NCI-H128 (cell line): ENCODE results near the gene FRAS1.
"Not testable (repeated sequence)": the region's sequence is repeated elsewhere in the genome, so short reads cannot be mapped to it uniquely, and the experiment has no call there.

ENCODE experiments used
- DNase-seq: peaks from one replicate; lab custom pipeline; 2025; ENCODE audit not compliant: unreplicated experiment; lab: John Stamatoyannopoulos, UW

The FRAS1 gene

DNA sequence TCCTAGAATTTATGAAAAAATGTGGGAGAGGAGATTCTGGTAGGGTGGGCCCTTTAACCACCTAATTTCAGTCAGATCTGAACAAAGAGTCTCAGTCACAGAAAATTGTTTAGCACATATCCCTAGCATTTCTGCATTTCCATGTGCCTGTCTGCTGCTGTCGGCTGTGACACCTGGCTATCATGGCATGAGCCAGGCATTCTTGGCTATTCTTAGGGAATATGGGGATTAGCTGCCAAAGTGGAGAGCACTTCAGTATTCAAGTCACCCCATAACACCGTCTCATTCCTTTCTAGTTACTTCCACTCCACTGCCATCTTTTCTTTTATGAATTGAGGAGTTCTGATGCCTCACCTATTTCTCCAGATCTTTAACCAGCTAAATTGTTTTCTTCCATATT lies 211.5 kb downstream of the FRAS1 start:
- DNase-seq = no peak

DNA sequence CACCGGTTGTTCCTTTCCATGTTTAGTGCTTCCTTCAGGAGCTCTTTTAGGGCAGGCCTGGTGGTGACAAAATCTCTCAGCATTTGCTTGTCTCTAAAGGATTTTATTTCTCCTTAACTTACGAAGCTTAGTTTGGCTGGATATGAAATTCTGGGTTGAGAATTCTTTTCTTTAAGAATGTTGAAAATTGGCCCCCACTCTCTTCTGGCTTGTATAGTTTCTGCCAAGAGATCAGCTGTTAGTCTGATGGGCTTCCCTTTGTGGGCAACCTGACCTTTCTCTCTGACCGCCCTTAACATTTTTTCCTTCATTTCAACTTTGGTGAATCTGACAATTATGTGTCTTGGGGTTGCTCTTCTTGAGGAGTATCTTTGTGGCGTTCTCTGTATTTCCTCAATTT lies 218.3 kb downstream of the FRAS1 start:
- not testable (repeated sequence) for DNase-seq

DNA sequence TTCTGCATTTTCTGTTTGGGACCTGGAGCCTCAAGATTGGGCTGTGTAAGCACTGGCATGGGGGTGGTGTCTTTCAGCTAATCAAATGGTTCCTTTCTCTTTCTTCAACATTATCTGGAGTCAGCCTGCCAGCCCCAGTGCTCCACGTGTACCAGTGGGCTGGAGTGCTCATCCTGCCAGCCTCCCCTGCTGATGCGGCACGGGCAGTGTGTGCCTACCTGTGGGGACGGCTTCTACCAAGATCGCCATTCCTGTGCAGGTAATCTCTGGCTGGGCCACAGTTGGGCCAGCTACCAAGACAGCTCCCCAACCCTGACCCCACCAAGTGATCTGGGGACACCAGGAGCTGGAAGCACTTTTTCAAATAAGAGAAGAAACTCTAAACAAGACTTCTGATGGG lies 229.2 kb downstream of the FRAS1 start:
- no peak for DNase-seq

DNA sequence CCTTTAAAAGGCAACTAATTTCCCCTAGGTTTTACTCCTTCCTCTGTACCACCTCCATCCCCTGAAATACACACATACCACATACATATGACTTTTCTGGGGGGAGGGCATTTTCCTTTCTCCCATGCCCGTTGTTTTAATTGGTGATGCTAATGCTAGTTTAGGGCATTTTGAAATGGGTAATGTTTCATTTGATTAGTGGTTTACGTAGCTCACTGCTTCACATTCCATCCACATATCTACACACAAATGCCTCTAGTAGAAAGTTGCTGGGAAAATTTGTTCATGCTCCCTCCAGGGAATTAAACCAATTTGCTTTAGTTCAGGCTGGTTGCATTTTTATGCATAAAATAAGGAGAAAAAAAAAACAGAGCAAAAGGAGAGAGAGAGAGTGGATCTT lies 231.2 kb downstream of the FRAS1 start:
- no peak for DNase-seq

DNA sequence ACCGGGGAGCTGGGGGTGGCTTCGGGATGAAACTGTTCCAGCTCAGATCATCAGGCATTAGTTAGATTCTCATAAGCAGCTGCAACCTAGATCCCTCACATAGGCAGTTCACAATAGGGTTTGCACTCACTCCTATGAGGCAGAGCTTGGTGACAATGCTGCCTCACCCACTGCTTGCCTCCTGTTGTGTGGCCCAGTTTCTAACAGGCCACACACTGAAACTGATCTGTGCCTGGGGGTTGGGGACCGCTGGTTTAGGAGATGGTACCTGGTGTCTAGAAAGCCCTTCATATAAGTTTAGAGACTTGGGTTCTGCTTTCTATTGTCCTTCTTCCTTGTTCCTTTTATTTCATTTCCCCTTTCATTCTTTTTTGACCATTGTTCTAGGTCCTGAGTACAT lies 234.2 kb downstream of the FRAS1 start:
- DNase-seq = no peak

DNA sequence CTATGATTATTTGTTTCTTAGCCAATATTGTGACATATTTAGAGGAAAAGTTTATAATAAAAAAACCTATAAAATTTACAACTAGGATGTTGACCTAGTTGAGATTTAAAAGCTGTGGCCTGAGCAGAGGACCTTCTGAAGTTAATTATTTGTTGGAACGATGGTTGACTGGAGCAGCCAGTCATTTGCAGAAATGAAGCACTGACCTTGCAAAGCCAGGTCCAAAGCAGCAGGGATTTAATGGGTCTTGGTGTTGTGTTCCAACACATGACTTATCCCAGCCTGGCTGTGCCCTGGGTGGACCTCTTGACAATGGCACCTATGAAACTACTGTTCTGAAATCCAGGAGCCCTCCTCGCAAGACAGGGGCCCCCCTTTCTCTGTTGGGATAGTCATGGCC lies 235.2 kb downstream of the FRAS1 start:
- no peak for DNase-seq

DNA sequence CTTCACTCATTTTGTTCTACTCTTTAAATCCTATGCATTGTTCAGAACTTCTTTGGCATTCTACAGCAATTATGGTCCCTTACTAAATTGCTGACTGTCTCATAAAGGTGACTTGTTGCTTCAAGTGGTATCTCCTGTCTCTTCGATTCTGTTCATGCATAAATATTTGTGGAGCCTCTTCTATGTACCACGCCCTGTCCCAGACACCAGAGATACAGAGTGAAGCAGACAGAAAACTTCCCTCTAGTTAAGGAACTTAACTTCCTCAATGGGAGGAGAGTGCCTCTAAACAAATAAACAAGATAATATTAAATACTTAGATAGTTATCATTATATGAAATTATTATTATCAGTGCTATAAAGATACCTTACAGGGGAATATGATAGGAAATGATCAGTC lies 235.7 kb downstream of the FRAS1 start:
- DNase-seq = no peak

DNA sequence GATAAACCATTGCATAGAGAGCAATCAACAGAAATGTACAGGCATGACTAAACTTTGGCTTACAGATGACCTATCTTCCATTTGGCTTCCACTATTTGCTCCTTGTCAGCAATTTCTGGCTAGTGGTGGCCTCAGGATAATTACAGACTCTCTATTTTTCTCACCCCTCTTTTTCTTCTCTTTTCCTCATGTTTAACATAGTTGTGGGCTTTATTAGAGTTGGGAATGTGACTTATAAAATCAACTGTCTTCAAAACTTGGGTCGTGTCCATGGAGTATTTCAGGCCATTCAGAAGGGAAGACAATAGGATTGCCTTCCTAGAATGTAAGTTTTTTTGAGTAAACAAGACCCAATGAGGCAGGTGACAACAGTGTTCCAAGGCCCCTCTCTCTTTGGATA lies 236.2 kb downstream of the FRAS1 start:
- DNase-seq = no peak

DNA sequence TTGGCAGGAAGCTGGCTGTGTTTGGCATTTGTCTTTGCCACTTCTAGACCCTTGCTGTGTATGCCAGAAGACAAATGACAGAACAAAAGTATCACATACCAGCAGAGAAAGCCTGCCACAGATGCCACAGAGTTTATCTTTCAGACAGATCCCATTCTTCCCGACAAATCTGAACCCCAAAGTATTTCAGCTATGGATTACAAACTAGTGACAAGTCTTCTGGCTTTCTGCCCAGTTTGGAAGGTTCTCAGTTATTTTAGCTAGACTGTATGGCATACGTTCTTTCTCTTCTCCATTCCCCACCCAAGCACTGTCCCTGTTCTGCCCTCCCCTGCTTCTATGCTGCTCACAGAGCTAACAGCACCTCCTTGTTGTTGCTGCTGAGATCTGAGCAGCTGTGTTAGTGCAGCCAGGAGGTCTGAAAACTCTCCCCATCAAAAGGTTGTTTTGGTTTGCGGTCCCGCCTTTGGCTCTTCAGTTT lies 236.7 kb downstream of the FRAS1 start:
- no peak for DNase-seq

DNA sequence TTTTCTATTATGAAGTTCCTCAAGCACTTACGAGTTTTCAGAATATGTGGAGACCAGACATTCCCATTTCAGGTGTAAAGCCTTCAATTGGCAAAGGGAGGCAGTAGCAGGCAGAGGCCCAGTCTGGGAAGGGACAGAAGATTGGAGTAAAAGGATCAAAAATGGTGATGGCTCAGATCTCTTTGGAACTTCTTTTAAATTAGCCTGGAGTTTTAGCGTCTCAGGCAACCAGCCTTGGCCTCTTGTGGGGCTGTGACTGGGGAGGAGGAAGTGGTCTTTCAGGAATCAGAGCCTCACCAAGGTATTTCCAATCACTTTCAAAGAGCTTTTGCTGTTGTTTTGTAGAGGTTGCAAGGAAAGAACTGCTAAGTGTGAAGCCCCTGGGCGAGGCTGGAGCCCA lies 239.1 kb downstream of the FRAS1 start:
- no peak for DNase-seq

DNA sequence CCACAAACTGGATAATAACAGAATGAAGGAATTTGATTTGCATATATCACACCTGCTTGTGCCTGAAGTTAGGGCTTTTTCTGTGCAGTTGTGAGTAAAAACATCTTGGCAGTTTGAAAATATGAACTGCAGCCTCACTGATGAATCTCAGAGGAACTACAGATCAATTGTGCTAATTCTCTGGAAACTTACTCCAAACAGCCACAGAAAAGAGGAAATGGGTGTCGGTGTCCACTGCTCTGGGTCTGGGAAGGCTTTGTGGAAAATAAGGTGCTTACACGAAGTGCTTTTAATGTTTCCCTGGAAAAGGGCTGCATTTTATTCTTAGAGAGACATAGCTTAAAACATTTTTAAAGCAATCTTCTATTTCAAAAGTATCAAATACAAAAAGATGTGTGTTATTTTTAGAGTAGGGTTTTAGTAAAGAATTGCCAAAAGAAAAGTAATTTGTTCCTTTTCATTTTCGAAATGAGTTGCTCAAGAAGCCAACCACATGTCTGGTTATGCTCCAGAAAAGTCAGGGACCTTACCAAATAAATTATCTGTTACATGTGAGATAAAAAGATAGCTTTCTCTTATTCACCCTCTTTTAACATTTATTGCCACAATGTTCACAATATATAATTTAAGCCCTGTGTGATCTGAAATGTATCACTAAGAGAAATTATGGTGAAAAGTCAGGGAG lies 240.1 kb downstream of the FRAS1 start:
- DNase-seq = no peak

DNA sequence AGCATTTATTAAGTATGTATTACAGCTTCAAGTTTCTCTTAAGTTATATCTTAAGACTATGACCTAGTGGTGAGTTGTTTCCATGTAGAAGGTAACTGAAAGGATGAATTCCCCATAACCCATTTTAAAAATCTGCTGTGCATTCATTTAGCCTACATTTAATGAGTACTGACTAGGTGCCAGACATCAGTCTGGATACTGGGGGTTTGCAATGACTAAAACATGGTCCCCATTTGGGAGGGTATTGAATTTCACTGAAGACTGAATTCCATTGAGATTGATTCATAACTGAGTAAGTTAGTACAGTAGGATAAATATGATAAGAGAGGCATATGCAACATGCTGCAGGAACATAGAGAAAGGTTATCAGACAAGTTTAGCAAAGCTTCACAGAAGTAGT lies 241.5 kb downstream of the FRAS1 start:
- DNase-seq = no peak

DNA sequence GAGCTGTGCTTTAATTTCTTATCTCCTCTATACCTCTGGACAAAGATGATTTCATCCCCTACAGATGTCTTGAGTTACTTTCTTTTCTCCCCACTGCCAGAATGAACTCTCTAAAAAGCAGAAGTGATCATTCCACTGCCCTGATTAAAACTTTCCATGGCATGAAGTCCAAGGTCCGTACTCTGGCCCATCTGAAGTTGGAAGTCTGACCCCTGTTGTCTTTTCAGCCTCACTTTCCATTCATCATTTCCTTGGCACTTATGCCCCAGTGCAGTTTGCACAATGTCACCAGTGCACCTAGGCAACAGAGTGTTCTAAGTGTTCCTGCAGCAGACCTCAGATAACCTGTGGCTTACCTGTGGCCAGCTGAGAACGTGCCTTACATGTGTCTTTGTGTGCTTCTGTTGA lies 242.4 kb downstream of the FRAS1 start:
- DNase-seq = no peak

DNA sequence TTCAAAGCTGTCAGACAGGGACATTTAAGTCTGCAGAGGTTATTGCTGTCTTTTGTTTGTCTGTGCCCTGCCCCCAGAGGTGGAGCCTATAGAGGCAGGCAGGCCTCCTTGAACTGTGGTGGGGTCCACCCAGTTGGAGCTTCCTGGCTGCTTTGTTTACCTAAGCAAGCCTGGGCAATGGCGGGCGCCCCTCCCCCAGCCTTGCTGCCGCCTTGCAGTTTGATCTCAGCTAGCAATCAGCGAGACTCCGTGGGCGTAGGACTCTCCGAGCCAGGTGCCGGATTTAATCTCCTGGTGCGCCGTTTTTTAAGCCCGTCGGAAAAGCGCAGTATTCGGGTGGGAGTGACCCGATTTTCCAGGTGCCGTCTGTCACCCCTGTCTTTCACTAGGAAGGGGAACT lies 250.1 kb downstream of the FRAS1 start:
- not testable (repeated sequence) for DNase-seq

DNA sequence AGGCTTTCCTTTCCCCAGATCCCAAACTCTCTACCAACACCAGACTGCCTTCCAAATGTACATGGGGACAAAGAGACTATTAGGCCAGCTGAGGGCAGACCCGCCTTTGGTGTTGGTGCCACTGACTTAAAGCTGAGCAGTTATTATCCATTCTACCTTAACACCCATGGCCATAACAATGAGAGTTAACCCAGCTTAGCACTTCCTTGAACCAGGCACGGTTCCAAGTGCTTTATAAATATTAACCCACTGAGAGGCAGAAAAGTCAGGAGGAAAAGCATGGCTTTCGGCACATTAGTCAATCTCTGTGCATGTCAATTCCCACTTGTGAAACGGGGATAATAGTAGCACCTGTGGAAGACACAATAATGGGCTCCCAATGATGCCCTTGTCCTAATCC lies 251.4 kb downstream of the FRAS1 start:
- no peak for DNase-seq

DNA sequence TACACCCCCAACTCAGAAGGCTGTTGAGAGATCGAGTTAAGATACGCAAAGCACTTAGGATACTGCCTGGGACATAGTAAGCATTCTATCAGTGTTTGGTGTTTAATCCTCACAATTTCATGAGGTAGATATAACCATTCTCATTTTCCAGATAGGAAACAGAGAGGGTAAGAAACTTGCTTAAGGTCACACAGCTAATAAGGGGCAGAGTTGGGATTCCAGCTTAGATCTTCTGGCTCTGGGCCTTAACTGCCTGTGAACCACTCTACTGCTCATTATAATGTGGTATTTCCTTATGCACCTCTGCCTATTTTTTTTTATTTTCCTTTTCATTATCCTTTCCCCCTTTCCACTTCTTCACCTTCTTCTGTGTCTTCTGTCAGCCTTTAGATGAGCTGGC lies 252.2 kb downstream of the FRAS1 start:
- DNase-seq = no peak

DNA sequence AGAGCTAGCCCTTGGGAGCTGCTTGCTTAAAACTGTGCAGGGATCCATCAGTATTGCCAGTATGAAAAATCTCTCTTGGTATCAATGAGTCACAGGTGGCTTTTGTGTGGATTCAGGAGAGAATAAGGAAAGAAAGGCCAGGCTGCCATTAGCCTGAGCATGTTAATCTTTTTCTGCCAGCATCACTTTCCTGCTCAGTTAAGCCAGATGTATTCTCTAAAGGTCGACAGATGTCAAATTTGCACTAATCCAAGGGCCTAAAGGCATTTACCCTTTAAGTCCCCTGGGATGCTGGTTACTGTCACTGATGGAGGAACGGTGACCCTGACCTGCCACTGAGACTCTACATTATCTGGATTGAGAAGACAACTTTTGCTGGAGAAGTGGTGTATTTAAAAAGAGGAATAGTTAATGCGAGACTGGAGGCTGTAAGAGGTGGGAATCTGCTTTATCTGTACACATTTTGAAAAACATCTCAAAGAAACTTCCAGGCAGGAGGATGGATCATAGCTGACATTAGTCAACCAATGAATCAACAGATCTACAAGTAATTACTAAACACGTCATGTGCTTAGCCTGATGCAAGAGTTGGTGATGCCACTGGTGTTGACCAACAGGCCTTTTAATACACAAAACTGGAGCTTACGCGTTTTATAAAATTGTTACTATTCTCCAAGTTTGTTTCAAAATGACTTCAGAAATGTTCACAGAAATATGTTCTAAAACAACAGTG lies 253.1 kb downstream of the FRAS1 start:
- no peak for DNase-seq

DNA sequence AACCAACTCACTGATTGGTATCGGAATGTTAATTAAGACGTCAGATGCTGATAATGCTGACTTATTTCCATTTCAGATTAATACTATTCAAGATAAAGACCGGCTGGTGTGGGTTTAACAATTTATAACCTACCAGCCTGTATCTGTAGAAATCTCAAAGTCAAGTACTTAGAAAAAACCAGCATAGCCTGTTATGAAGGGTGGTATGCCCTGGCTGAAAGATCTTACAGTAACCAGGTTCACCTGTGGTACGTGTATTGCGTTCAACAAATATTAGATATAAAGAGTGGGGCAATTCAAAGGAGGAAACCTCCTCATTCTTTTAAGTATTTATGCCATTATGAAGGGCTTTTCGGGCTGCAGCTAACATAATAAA lies 253.6 kb downstream of the FRAS1 start:
- no peak for DNase-seq

DNA sequence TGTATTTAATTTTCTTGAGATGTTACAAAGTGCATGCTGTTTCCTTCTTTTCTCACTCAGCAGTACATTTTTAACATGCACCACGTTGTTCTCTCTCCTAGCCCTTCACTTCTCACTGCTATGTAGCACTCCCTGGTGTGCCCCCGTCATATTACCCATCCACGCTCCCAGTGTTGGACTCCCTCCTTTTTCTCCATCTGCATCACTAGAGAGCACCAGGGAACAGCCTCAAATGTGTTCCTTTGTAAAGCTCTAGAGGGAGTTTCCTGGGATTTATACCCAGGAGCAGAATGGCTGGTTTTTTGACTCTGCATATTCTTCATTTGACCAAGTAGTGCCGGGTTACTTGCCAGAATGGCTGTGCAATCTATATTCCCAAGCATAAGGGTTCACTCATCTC lies 254.2 kb downstream of the FRAS1 start:
- no peak for DNase-seq

DNA sequence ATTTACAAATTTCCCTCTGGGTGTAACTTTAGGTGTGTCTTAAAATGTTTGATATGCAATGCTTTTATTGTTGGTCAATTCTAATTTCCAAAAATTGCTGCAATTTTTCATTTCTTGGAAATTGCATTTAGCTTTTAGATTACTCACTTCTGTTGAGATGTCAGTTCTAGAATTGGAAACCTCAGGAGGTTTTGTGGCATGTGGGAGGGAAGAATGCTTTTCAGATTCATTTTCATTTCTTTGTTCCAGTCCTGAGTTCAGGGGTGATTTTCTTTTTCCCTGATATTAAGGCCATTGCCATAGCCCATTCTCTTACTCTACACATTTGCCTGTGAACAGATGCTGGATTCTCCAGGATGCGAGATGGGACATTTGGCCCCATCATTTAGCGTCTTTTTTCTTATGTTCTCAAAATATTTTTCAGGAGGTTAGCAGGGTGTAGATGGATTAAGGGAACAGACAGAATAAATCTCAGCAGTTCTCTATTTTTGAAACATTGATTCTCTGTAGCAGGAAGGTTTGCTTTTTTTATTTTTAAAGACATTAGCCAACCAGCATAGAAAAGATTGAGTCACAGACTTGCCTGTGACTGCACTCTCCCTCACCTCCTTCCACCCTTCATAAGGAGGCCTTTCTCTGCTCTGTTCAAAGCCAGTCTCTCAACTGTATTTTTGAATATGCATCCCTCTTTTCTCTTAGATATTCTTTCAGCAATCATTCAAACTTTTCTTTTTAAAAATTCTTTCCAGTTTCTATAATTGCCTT lies 256.0 kb downstream of the FRAS1 start:
- no peak for DNase-seq

DNA sequence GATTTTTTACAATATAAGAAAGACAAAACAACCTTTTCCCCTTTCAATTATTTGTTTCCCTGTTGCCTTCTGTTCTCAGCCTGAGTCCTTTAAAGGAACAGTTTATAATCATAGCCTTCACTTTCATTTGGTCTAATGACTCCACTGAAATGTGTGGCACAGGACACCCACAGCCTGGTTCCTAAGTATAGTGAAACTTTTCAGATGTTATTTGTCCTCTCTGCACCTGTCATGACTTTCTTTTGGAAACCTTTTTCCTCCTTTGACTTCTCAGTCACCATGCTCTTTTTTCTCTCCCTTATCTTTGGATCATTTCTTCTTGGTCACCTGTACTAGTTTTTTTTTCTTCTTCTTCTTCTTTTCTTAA lies 256.6 kb downstream of the FRAS1 start:
- DNase-seq = no peak

DNA sequence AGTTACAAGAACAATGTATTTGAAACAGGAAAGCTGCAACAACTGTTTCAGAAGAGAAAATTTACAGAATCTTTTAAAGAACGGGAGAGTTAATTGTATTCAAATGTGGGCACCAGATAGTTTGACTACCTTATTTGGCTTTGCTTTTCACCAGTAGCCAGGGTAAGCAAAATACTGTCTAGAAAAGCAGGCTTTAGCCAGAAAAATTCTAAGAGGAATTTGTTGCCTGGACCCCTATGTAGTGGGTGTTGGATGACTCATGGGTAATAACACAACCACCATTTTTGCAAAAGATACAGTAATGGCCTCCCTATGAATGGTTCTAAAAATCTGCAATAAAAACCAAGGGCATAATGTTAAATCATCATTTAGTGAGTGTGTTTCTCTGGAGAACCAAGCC lies 261.0 kb downstream of the FRAS1 start:
- no peak for DNase-seq
